ENCODE measurements around the gene MRPS2.
"Not testable (repeated sequence)": the region's sequence is repeated elsewhere in the genome, so short reads cannot be mapped to it uniquely, and the experiment has no call there.

The MRPS2 gene

GRCh38 chr9:135516132-135516860 is 15.8 kb downstream of the MRPS2 start:
- no peak for DNase-seq

- no peak for DNase-seq
These were observed 16.9 kb downstream of the MRPS2 start for GRCh38 chr9:135517407-135517822.

- DNase-seq: no peak
These were observed 18.9 kb downstream of the MRPS2 start for GRCh38 chr9:135519179-135519971.

GRCh38 chr9:135520916-135521607 is 20.6 kb downstream of the MRPS2 start, which contains the start of gene LCN1:
TSS of gene LCN1 (plus strand) at chr9:135521440. CDS start at chr9:135521498, 58 bp downstream.
- no peak for DNase-seq

- no peak for DNase-seq
These were observed 21.2 kb downstream of the MRPS2 start for GRCh38 chr9:135521608-135522095.

GRCh38 chr9:135522137-135522877 is 21.8 kb downstream of the MRPS2 start:
- DNase-seq: no peak

GRCh38 chr9:135522931-135523330 is 22.4 kb downstream of the MRPS2 start:
- no peak for DNase-seq

GRCh38 chr9:135523521-135524129 is 23.1 kb downstream of the MRPS2 start:
- DNase-seq: no peak

GRCh38 chr9:135524130-135524861 is 23.8 kb downstream of the MRPS2 start:
- DNase-seq: no peak

- no peak for DNase-seq
These were observed 25.0 kb downstream of the MRPS2 start for GRCh38 chr9:135525241-135526088.

GRCh38 chr9:135526089-135526729 is 25.7 kb downstream of the MRPS2 start:
- DNase-seq: no peak

GRCh38 chr9:135526730-135527571 is 26.5 kb downstream of the MRPS2 start:
- no peak for DNase-seq

GRCh38 chr9:135528842-135529435 is 28.5 kb downstream of the MRPS2 start:
- not testable (repeated sequence) for DNase-seq

- no peak for DNase-seq
These were observed 29.7 kb downstream of the MRPS2 start for GRCh38 chr9:135530146-135530545.

GRCh38 chr9:135531096-135531495 is 30.6 kb downstream of the MRPS2 start:
- DNase-seq: no peak

GRCh38 chr9:135533113-135533512 is 32.6 kb downstream of the MRPS2 start:
- DNase-seq: no peak

GRCh38 chr9:135533674-135534073 is 33.2 kb downstream of the MRPS2 start:
- DNase-seq: no peak

- not testable (repeated sequence) for DNase-seq
These were observed 33.8 kb downstream of the MRPS2 start for GRCh38 chr9:135534192-135534711.

Measured in activated CD4-positive, alpha-beta T cell treated with anti-CD3 and anti-CD28 coated beads for 48 hours (primary cell).